ENCODE data around the gene CAMK1. TPM values are rescaled to one million over a fixed set of nuclear protein-coding genes. Genes with fewer than 3 reads are reported as not detected.

CAMK1 gene
- total and polyA plus RNA-seq, 9 of the 15 experiments (the other 6 are each of a cell fraction or from before 2014, with no cell fraction given), result 0.23 to 10.7 (median 6.0) TPM

GRCh38 chr3:9791790-9792404 lies 22.1 kb upstream of the CAMK1 start (continued):
- TF ChIP-seq, protein P1, sequence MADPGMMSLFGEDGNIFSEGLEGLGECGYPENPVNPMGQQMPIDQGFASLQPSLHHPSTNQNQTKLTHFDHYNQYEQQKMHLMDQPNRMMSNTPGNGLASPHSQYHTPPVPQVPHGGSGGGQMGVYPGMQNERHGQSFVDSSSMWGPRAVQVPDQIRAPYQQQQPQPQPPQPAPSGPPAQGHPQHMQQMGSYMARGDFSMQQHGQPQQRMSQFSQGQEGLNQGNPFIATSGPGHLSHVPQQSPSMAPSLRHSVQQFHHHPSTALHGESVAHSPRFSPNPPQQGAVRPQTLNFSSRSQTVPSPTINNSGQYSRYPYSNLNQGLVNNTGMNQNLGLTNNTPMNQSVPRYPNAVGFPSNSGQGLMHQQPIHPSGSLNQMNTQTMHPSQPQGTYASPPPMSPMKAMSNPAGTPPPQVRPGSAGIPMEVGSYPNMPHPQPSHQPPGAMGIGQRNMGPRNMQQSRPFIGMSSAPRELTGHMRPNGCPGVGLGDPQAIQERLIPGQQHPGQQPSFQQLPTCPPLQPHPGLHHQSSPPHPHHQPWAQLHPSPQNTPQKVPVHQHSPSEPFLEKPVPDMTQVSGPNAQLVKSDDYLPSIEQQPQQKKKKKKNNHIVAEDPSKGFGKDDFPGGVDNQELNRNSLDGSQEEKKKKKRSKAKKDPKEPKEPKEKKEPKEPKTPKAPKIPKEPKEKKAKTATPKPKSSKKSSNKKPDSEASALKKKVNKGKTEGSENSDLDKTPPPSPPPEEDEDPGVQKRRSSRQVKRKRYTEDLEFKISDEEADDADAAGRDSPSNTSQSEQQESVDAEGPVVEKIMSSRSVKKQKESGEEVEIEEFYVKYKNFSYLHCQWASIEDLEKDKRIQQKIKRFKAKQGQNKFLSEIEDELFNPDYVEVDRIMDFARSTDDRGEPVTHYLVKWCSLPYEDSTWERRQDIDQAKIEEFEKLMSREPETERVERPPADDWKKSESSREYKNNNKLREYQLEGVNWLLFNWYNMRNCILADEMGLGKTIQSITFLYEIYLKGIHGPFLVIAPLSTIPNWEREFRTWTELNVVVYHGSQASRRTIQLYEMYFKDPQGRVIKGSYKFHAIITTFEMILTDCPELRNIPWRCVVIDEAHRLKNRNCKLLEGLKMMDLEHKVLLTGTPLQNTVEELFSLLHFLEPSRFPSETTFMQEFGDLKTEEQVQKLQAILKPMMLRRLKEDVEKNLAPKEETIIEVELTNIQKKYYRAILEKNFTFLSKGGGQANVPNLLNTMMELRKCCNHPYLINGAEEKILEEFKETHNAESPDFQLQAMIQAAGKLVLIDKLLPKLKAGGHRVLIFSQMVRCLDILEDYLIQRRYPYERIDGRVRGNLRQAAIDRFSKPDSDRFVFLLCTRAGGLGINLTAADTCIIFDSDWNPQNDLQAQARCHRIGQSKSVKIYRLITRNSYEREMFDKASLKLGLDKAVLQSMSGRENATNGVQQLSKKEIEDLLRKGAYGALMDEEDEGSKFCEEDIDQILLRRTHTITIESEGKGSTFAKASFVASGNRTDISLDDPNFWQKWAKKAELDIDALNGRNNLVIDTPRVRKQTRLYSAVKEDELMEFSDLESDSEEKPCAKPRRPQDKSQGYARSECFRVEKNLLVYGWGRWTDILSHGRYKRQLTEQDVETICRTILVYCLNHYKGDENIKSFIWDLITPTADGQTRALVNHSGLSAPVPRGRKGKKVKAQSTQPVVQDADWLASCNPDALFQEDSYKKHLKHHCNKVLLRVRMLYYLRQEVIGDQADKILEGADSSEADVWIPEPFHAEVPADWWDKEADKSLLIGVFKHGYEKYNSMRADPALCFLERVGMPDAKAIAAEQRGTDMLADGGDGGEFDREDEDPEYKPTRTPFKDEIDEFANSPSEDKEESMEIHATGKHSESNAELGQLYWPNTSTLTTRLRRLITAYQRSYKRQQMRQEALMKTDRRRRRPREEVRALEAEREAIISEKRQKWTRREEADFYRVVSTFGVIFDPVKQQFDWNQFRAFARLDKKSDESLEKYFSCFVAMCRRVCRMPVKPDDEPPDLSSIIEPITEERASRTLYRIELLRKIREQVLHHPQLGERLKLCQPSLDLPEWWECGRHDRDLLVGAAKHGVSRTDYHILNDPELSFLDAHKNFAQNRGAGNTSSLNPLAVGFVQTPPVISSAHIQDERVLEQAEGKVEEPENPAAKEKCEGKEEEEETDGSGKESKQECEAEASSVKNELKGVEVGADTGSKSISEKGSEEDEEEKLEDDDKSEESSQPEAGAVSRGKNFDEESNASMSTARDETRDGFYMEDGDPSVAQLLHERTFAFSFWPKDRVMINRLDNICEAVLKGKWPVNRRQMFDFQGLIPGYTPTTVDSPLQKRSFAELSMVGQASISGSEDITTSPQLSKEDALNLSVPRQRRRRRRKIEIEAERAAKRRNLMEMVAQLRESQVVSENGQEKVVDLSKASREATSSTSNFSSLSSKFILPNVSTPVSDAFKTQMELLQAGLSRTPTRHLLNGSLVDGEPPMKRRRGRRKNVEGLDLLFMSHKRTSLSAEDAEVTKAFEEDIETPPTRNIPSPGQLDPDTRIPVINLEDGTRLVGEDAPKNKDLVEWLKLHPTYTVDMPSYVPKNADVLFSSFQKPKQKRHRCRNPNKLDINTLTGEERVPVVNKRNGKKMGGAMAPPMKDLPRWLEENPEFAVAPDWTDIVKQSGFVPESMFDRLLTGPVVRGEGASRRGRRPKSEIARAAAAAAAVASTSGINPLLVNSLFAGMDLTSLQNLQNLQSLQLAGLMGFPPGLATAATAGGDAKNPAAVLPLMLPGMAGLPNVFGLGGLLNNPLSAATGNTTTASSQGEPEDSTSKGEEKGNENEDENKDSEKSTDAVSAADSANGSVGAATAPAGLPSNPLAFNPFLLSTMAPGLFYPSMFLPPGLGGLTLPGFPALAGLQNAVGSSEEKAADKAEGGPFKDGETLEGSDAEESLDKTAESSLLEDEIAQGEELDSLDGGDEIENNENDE (IDR thresholded peaks at IDR 0.05; ENCODE audit: low read depth, low read length), result no peak
- TF ChIP-seq SUPT5H (IDR thresholded peaks at IDR 0.05), result 0 out of 2 replicates have a peak, but pooled peaks have one; percentile 66
- no peak for TF ChIP-seq HMGN3 (IDR thresholded peaks at IDR 0.05; ENCODE audit: borderline replicate concordance, extremely low read depth, insufficient read length, low read depth, low read length)
- peak; percentile 97 for TF ChIP-seq BCOR (IDR thresholded peaks at IDR 0.05)
- no peak for TF ChIP-seq CCNT2 (IDR thresholded peaks at IDR 0.05; ENCODE audit: borderline replicate concordance, extremely low read depth, insufficient read length, low read depth, low read length)
- peak; percentile 77; the same call in 1 of the 2 replicates for TF ChIP-seq THRAP3 (IDR thresholded peaks at IDR 0.05; ENCODE audit: borderline replicate concordance)
- TF ChIP-seq, protein P2, sequence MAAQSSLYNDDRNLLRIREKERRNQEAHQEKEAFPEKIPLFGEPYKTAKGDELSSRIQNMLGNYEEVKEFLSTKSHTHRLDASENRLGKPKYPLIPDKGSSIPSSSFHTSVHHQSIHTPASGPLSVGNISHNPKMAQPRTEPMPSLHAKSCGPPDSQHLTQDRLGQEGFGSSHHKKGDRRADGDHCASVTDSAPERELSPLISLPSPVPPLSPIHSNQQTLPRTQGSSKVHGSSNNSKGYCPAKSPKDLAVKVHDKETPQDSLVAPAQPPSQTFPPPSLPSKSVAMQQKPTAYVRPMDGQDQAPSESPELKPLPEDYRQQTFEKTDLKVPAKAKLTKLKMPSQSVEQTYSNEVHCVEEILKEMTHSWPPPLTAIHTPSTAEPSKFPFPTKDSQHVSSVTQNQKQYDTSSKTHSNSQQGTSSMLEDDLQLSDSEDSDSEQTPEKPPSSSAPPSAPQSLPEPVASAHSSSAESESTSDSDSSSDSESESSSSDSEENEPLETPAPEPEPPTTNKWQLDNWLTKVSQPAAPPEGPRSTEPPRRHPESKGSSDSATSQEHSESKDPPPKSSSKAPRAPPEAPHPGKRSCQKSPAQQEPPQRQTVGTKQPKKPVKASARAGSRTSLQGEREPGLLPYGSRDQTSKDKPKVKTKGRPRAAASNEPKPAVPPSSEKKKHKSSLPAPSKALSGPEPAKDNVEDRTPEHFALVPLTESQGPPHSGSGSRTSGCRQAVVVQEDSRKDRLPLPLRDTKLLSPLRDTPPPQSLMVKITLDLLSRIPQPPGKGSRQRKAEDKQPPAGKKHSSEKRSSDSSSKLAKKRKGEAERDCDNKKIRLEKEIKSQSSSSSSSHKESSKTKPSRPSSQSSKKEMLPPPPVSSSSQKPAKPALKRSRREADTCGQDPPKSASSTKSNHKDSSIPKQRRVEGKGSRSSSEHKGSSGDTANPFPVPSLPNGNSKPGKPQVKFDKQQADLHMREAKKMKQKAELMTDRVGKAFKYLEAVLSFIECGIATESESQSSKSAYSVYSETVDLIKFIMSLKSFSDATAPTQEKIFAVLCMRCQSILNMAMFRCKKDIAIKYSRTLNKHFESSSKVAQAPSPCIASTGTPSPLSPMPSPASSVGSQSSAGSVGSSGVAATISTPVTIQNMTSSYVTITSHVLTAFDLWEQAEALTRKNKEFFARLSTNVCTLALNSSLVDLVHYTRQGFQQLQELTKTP (IDR thresholded peaks at IDR 0.05; ENCODE audit: low read depth in 1 of 2, partially characterized antibody in 2 of 2), result peak in 1 of 2 experiments; percentile 27
- TF ChIP-seq TAF9B (IDR thresholded peaks at IDR 0.05; ENCODE audit: partially characterized antibody), result peak; percentile 50
- TF ChIP-seq ARID1B (IDR thresholded peaks at IDR 0.05), result peak; percentile 39; the same call in 1 of the 2 replicates
- TF ChIP-seq SMARCA5 (IDR thresholded peaks at IDR 0.05), result peak; percentile 94
